IMR-90 (cell line): ENCODE data around the gene RIPPLY3. TPM values are rescaled to one million over a fixed set of nuclear protein-coding genes. Genes with fewer than 3 reads are reported as not detected.

Experiments used
- ATAC-seq: fragments of 200-7000 bp; cut with Tn5 transposase; 2 replicates; pipeline ENCODE4 v1.9.1; 2020; ENCODE audit warnings: low read depth, mild to moderate bottlenecking, moderate library complexity
- BruUV-seq: library from RNA; stranded (reverse); fragments of 400-500 nt; replicated peaks from 2 replicates; lab custom pipeline; 2021; lab: Mats Ljungman, UMichigan
- CTCF ChIA-PET: fragments of 300-600 bp; formaldehyde crosslinking; extraction: SDS; loops from one replicate; lab custom pipeline; 2021; ENCODE audit warnings: antibody characterized with exemption; lab: Yijun Ruan, JAX
- POLR2A ChIA-PET: fragments of 300-600 bp; sonication (Branson Sonifier 250); formaldehyde crosslinking; loops from one replicate; lab custom pipeline; 2022; ENCODE audit warnings: antibody characterized with exemption; ENCODE audit not compliant: unreplicated experiment; lab: Charles Lee
- DNase-seq: peaks from one replicate; pipeline ENCODE4 v3.0.0; 2013
- H2AFZ ChIP-seq: replicated peaks from 2 replicates; pipeline ENCODE3; 2013; ENCODE audit warnings: low read length, mild to moderate bottlenecking; ENCODE audit not compliant: poor library complexity
- H2AK5ac ChIP-seq: 2 replicates; pipeline ENCODE4 v1.6.1; 2013; ENCODE audit warnings: low read depth, low read length, inconsistent platforms
- H2AK9ac ChIP-seq: replicated peaks from 2 replicates; pipeline ENCODE3; 2013; ENCODE audit warnings: mild to moderate bottlenecking, low read depth, low read length, moderate library complexity; ENCODE audit not compliant: poor library complexity
- H2BK120ac ChIP-seq: 2 replicates; pipeline ENCODE4 v1.6.1; 2013; ENCODE audit warnings: low read depth, low read length, inconsistent platforms
- H2BK15ac ChIP-seq: 3 replicates; pipeline ENCODE4 v1.6.1; 2013; ENCODE audit warnings: low read depth, low read length, inconsistent platforms
- H2BK20ac ChIP-seq: 2 replicates; pipeline ENCODE4 v1.6.1; 2013; ENCODE audit warnings: low read depth, mild to moderate bottlenecking, inconsistent platforms, low read length, moderate library complexity
- H2BK5ac ChIP-seq: 2 replicates; pipeline ENCODE4 v1.6.1; 2013; ENCODE audit warnings: mild to moderate bottlenecking, low read depth, low read length, inconsistent platforms; ENCODE audit not compliant: poor library complexity, severe bottlenecking
- H3K14ac ChIP-seq: replicated peaks from 2 replicates; pipeline ENCODE4 v1.6.1; 2013; ENCODE audit warnings: low read depth, low read length, inconsistent platforms
- H3K18ac ChIP-seq: 2 replicates; pipeline ENCODE4 v1.6.1; 2013; ENCODE audit warnings: low read depth, low read length, control low read depth
- H3K23ac ChIP-seq: 2 replicates; pipeline ENCODE4 v1.6.1; 2013; ENCODE audit warnings: low read depth, low read length, inconsistent platforms
- H3K27ac ChIP-seq: 2 replicates; pipeline ENCODE4 v1.5.1; 2013; ENCODE audit warnings: mild to moderate bottlenecking, control low read depth, low read length; ENCODE audit not compliant: insufficient read depth
- H3K27me3 ChIP-seq: 2 replicates; pipeline ENCODE4 v1.6.1; 2013; ENCODE audit warnings: low read length; ENCODE audit not compliant: control insufficient read depth, insufficient read depth
- H3K36me3 ChIP-seq: 2 replicates; pipeline ENCODE4 v1.6.1; 2013; ENCODE audit warnings: low read length, mixed read lengths; ENCODE audit not compliant: control insufficient read depth, insufficient read depth
- H3K4ac ChIP-seq: 2 replicates; pipeline ENCODE4 v1.6.1; 2013; ENCODE audit warnings: low read depth, low read length, inconsistent platforms
- H3K4me1 ChIP-seq: 2 replicates; pipeline ENCODE4 v1.6.1; 2013; ENCODE audit warnings: low read length, mixed read lengths; ENCODE audit not compliant: control insufficient read depth, insufficient read depth
- H3K4me2 ChIP-seq: 2 replicates; pipeline ENCODE4 v1.6.1; 2013; ENCODE audit warnings: low read depth, mild to moderate bottlenecking, control low read depth, low read length, moderate library complexity
- H3K4me3 ChIP-seq: 2 replicates; pipeline ENCODE4 v1.5.1; 2013; ENCODE audit warnings: low read depth, mild to moderate bottlenecking, control low read depth, low read length, moderate library complexity; ENCODE audit not compliant: insufficient read depth
- H3K56ac ChIP-seq: 2 replicates; pipeline ENCODE4 v1.6.1; 2013; ENCODE audit warnings: low read length, inconsistent platforms; ENCODE audit not compliant: insufficient read depth; ENCODE audit errors: extremely low read depth
- H3K79me1 ChIP-seq, 2 experiments: 2 replicates each; pipeline ENCODE4 v1.6.1; 2013; ENCODE audit warnings: low read length in 2 of 2, inconsistent platforms in 1 of 2, low read depth in 1 of 2
- H3K9ac ChIP-seq: 2 replicates; pipeline ENCODE4 v1.6.1; 2013; ENCODE audit warnings: low read depth, low read length, control low read depth
- H3K9me1 ChIP-seq: 2 replicates; pipeline ENCODE4 v1.6.1; 2013; ENCODE audit warnings: low read length, inconsistent platforms; ENCODE audit not compliant: insufficient read depth
- H3K9me3 ChIP-seq: 2 replicates; pipeline ENCODE4 v1.6.1; 2013; ENCODE audit warnings: low read length; ENCODE audit not compliant: control insufficient read depth, insufficient read depth
- H4K20me1 ChIP-seq: 2 replicates; pipeline ENCODE4 v1.6.1; 2013; ENCODE audit warnings: low read length, inconsistent platforms; ENCODE audit not compliant: insufficient read depth
- H4K5ac ChIP-seq: 2 replicates; pipeline ENCODE4 v1.6.1; 2013; ENCODE audit warnings: mild to moderate bottlenecking, low read depth, low read length, control low read depth
- H4K8ac ChIP-seq, 2 experiments: 2 replicates each; pipeline ENCODE4 v1.6.1; 2013; ENCODE audit warnings: low read depth in 2 of 2, low read length in 2 of 2, control low read depth in 1 of 2, inconsistent platforms in 1 of 2
- H4K91ac ChIP-seq: 2 replicates; pipeline ENCODE4 v1.6.1; 2013; ENCODE audit warnings: low read depth, low read length, inconsistent platforms; ENCODE audit not compliant: insufficient read depth
- BHLHE40 ChIP-seq: fragments of 150-350 bp; IDR thresholded peaks from 2 replicates; pipeline ENCODE4 v1.6.1; 2016; ENCODE audit warnings: mild to moderate bottlenecking, low read depth, low read length
- CEBPB ChIP-seq: IDR thresholded peaks from 2 replicates; pipeline ENCODE4 v1.6.1; 2012; ENCODE audit warnings: low read depth, low read length, improper control_type of control experiment
- MAZ ChIP-seq: IDR thresholded peaks from 2 replicates; pipeline ENCODE4 v1.6.1; 2012; ENCODE audit warnings: low read depth, mild to moderate bottlenecking, low read length, improper control_type of control experiment, moderate library complexity, borderline replicate concordance
- POLR2A ChIP-seq: IDR thresholded peaks from 2 replicates; pipeline ENCODE4 v1.6.1; 2012; ENCODE audit warnings: mild to moderate bottlenecking, low read depth, low read length
- RCOR1 ChIP-seq: IDR thresholded peaks from 2 replicates; pipeline ENCODE4 v1.6.1; 2012; ENCODE audit warnings: mild to moderate bottlenecking, low read length, improper control_type of control experiment; ENCODE audit not compliant: insufficient replicate concordance
- RFX5 ChIP-seq: IDR thresholded peaks from 2 replicates; pipeline ENCODE4 v1.8.0; 2012; ENCODE audit warnings: low read depth, mild to moderate bottlenecking, low read length, moderate library complexity
- WGBS, 2 experiments: methylation state at CpG; one replicate each; pipeline versions ENCODE4 v1.1.5 to v1.1.7; 2013; ENCODE audit warnings: missing lambda C conversion rate in 2 of 2; ENCODE audit not compliant: insufficient read length in 1 of 2; ENCODE audit errors: extremely low coverage in 2 of 2; 5-methylcytosine and 5-hydroxymethylcytosine counted together
- dilution Hi-C: fragments of 300-500 bp; cut with HindIII; formaldehyde crosslinking; loops from one replicate; pipeline ENCODE4 v1.14.3; 2018; ENCODE audit warnings: low sequenced_read_pairs; ENCODE audit not compliant: unreplicated experiment
- in situ Hi-C: fragments of 300-500 bp; cut with MboI; formaldehyde crosslinking; loops from 3 replicates; pipeline ENCODE4 v1.14.3; 2019; ENCODE audit warnings: low sequenced_read_pairs, inconsistent platforms, mixed read lengths
- intact Hi-C: fragments of 100-400 bp; cut with micrococcal nuclease; formaldehyde crosslinking; loops from 2 replicates; pipeline ENCODE4 v1.10.0; 2022
- polyA plus RNA-seq, 3 experiments: library from polyadenylated mRNA; depleted of rRNA; stranded (reverse); fragments of >200 nt; gene quantifications; 2 replicates each; pipeline ENCODE4 v1.2.3, GENCODE V29; 2012; ENCODE audit warnings: low replicate concordance in 1 of 3
- total RNA-seq: library from RNA; depleted of rRNA; stranded (reverse); fragments of >200 nt; gene quantifications from 2 replicates; pipeline ENCODE4 v1.2.3, GENCODE V29; 2012
- TF ChIP-seq, protein P1 (sequence below): fragments of 150-350 bp; IDR thresholded peaks from 2 replicates; pipeline ENCODE4 v1.6.1; 2016; ENCODE audit warnings: low read depth, mild to moderate bottlenecking, low read length, moderate library complexity, borderline replicate concordance

RIPPLY3 gene
- total and polyA plus RNA-seq, 2 of the 4 experiments (the other 2 are of a cell fraction): 0.10 TPM; not detected in 1

DNA sequence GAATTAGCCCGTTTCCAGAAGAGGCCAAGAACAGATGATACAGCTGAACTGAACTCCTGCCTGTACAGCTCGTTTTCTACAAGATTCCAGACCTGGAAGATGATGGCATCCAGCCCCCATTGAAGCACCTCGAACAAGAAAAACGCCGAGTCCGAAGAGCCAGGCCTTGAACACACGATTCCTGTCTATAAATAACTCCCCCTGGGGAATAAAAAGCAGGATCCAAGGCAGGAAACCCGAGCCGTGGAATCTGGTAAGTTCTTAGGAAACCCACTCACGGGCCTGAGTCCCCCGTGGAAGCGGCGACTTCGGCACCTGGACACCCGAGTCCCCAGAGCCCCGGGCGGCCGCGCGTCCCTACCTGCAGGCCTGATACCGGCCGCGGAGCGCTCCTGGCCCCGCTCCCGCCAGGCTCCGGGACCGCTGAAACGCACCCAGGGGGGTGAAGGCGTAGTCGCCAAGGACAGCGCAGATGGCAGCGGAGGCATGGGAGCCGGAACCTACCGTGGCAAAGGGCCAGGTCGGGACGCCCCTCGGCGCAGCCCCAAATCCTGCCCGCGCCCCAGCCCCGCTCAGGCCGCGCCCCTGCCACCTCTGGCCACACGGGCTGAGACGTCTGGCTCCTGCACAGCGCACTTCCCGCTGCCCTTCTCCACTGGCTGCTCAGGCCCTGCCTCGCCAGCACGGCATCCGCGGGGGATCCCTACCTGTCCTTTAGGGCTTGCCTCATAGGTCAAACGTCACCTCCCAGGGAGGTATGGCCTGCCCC is 26.0 kb upstream of the RIPPLY3 start (continued):
- TF ChIP-seq MAZ: no peak

DNA sequence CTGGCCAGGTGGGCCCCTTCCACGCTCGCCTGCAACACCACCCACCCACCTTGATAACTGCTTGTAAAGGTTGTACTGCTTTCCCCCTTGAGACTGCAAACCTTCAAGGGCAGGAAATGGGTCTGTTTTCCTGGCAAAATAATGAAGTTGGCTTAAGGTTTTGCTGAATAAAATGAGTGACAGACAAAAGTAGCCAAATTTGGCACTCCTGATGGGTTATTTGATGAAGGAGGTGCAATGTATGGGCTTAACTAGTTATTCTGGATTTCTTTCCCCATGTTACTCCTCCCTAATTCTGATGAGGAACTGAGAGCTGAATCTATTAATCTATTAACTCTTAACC is 25.5 kb upstream of the RIPPLY3 start:
- no peak overlapping the region for H3K27ac ChIP-seq
- no peak overlapping the region for H2AK9ac ChIP-seq
- ATAC-seq (no peak), DNase-seq (no peak)
- H2BK120ac ChIP-seq: no peak overlapping the region
- intact Hi-C loops: no loop called here
- H3K4me2 ChIP-seq: peak overlapping the region; percentile 62; the same call in 1 of the 2 replicates
- no TSS peak for BruUV-seq
- no peak overlapping the region for H4K5ac ChIP-seq
- H3K9me3 ChIP-seq: no peaks in the 10 kb centered on the region
- H3K9me1 ChIP-seq: 0 out of 2 replicates have a peak, but pooled peaks cover 4% of the 10 kb centered on the region
- H3K14ac ChIP-seq: no peak overlapping the region
- CTCF ChIA-PET: no interaction called here
- no peak overlapping the region for H2BK5ac ChIP-seq
- no peak overlapping the region for H3K56ac ChIP-seq
- no peak overlapping the region for H2BK15ac ChIP-seq
- no peaks in the 10 kb centered on the region for H4K20me1 ChIP-seq
- H3K23ac ChIP-seq: no peak overlapping the region
- dilution Hi-C loops: no loop called here
- 0 out of 4 replicates have a peak overlapping the region, but pooled peaks of 1 of the 2 experiments have one; percentile 24 for H4K8ac ChIP-seq
- H3K27me3 ChIP-seq: no peaks in the 10 kb centered on the region; the same call in 1 of the 2 replicates
- H3K36me3 ChIP-seq: no peaks in the 10 kb centered on the region
- no peak overlapping the region for H2AK5ac ChIP-seq
- no peak overlapping the region for H3K4ac ChIP-seq
- POLR2A ChIA-PET: no interaction called here
- in situ Hi-C loops: no loop called here
- peaks cover 5% of the 10 kb centered on the region for H3K4me1 ChIP-seq
- no CpG with 5 or more reads among the region's 2 CpGs for WGBS, 2 experiments
- no peak overlapping the region for H4K91ac ChIP-seq
- no peak overlapping the region; the same call in 1 of the 2 replicates for H3K4me3 ChIP-seq
- H3K9ac ChIP-seq: no peak overlapping the region
- no peak for TF ChIP-seq RCOR1
- TF ChIP-seq, protein P1, sequence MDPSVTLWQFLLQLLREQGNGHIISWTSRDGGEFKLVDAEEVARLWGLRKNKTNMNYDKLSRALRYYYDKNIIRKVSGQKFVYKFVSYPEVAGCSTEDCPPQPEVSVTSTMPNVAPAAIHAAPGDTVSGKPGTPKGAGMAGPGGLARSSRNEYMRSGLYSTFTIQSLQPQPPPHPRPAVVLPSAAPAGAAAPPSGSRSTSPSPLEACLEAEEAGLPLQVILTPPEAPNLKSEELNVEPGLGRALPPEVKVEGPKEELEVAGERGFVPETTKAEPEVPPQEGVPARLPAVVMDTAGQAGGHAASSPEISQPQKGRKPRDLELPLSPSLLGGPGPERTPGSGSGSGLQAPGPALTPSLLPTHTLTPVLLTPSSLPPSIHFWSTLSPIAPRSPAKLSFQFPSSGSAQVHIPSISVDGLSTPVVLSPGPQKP: no peak
- TF ChIP-seq RFX5: no peak
- TF ChIP-seq POLR2A: no peak
- no peak for TF ChIP-seq CEBPB
- no peak for TF ChIP-seq BHLHE40
- H3K18ac ChIP-seq: no peak overlapping the region
- no peak overlapping the region for H2BK20ac ChIP-seq
- H3K79me1 ChIP-seq: peaks cover 0 to 6% of the 10 kb centered on the region in 2 experiments; a peak in 1 of 4 replicates
- H2AFZ ChIP-seq: peak overlapping the region; percentile 88
